KMS-11 (cell line): ENCODE data around the gene PRDX3.

ENCODE experiments used
- H2AFZ ChIP-seq: fragments of 200-600 bp; sonication (generic); 2 replicates; pipeline ENCODE4 v1.6.1; 2016; ENCODE audit warnings: antibody characterized with exemption, mixed run types, low read depth
- H3K27ac ChIP-seq: fragments of 200-600 bp; sonication (generic); 2 replicates; pipeline ENCODE4 v1.6.1; 2016; ENCODE audit warnings: mild to moderate bottlenecking, mixed run types
- H3K27me3 ChIP-seq: fragments of 200-600 bp; sonication (generic); 2 replicates; pipeline ENCODE4 v1.6.1; 2017; ENCODE audit warnings: mild to moderate bottlenecking, low read depth, mixed run types, moderate library complexity; ENCODE audit not compliant: insufficient read depth
- H3K36me3 ChIP-seq: fragments of 200-600 bp; sonication (generic); 2 replicates; pipeline ENCODE4 v1.6.1; 2017; ENCODE audit warnings: mild to moderate bottlenecking, mixed run types; ENCODE audit not compliant: insufficient read depth
- H3K4me1 ChIP-seq: fragments of 200-600 bp; sonication (generic); 2 replicates; pipeline ENCODE4 v1.6.1; 2016; ENCODE audit warnings: mild to moderate bottlenecking, low read depth, mixed run types; ENCODE audit not compliant: poor library complexity, severe bottlenecking
- H3K4me2 ChIP-seq: fragments of 200-600 bp; sonication (generic); 2 replicates; pipeline ENCODE4 v1.7.0; 2016; ENCODE audit warnings: mild to moderate bottlenecking, mixed run types
- H3K4me3 ChIP-seq: fragments of 200-600 bp; sonication (generic); IDR thresholded peaks from 2 replicates; pipeline ENCODE4 v1.6.1; 2017; ENCODE audit warnings: low read depth, low read length, mixed read lengths; ENCODE audit not compliant: insufficient read depth
- H3K79me2 ChIP-seq: fragments of 200-600 bp; sonication (generic); 2 replicates; pipeline ENCODE4 v1.6.1; 2016; ENCODE audit warnings: low read depth, mixed run types; ENCODE audit not compliant: insufficient read depth
- H3K9ac ChIP-seq: fragments of 200-600 bp; sonication (generic); 2 replicates; pipeline ENCODE4 v1.6.1; 2016; ENCODE audit warnings: mild to moderate bottlenecking, mixed run types
- H4K20me1 ChIP-seq: fragments of 200-600 bp; sonication (generic); 2 replicates; pipeline ENCODE4 v1.6.1; 2016; ENCODE audit warnings: mild to moderate bottlenecking, mixed run types; ENCODE audit not compliant: insufficient read depth
- CTCF ChIP-seq: fragments of 200-600 bp; sonication (generic); conservative IDR thresholded peaks from 2 replicates; pipeline ENCODE4 v1.6.1; 2017; ENCODE audit warnings: low read depth, mild to moderate bottlenecking, antibody characterized with exemption, low read length, moderate library complexity, mixed read lengths

Gene PRDX3

GRCh38 chr10:119178372-119179119 lies at the start of gene PRDX3:
Gene PRDX3 (minus strand): TSS chr10:119178812. CDS start chr10:119178790, 22 bp downstream.
- no peaks in the 10 kb centered on the region for H3K36me3 ChIP-seq
- peak within 1 kb of the TSS; percentile 73 for H3K9ac ChIP-seq
- H3K79me2 ChIP-seq = peaks cover 29% of the 10 kb centered on the region
- peaks cover 24% of the 10 kb centered on the region for H3K4me1 ChIP-seq
- peak within 1 kb of the TSS; percentile 48 for H3K27ac ChIP-seq
- H3K4me2 ChIP-seq = peak within 1 kb of the TSS; percentile 83
- TF ChIP-seq CTCF = no peak
- no peaks in the 10 kb centered on the region for H4K20me1 ChIP-seq
- no peaks in the 10 kb centered on the region for H3K27me3 ChIP-seq
- no peak within 1 kb of the TSS for H3K4me3 ChIP-seq
- H2AFZ ChIP-seq = peak within 1 kb of the TSS; percentile 60

GRCh38 chr10:119227825-119228224 lies 49.2 kb upstream of the PRDX3 start:
- Histone ChIP-seq H3K27me3 (no peaks in the 10 kb centered on the region), H3K9ac (no peak overlapping the region), H3K27ac (no peak overlapping the region), H3K36me3 (no peaks in the 10 kb centered on the region), H3K4me1 (peaks cover 7% of the 10 kb centered on the region), H4K20me1 (no peaks in the 10 kb centered on the region), H2AFZ (no peak overlapping the region), H3K4me3 (no peak overlapping the region), H3K79me2 (no peaks in the 10 kb centered on the region), H3K4me2 (no peak overlapping the region)
- TF ChIP-seq CTCF = no peak

- no peak overlapping the region for H3K4me2 ChIP-seq
- no peaks in the 10 kb centered on the region for H4K20me1 ChIP-seq
- no peaks in the 10 kb centered on the region for H3K27me3 ChIP-seq
- no peaks in the 10 kb centered on the region for H3K36me3 ChIP-seq
- no peak overlapping the region for H3K27ac ChIP-seq
- H3K4me3 ChIP-seq = no peak overlapping the region
- H3K79me2 ChIP-seq = no peaks in the 10 kb centered on the region
- no peak for TF ChIP-seq CTCF
- H3K9ac ChIP-seq = no peak overlapping the region
- no peaks in the 10 kb centered on the region for H3K4me1 ChIP-seq
- H2AFZ ChIP-seq = no peak overlapping the region
Observed at GRCh38 chr10:119225083-119225658, 46.6 kb upstream of the PRDX3 start.

GRCh38 chr10:119222966-119223386 lies 44.4 kb upstream of the PRDX3 start:
- Histone ChIP-seq H2AFZ (no peak overlapping the region), H3K4me2 (no peak overlapping the region), H3K4me3 (no peak overlapping the region), H3K79me2 (no peaks in the 10 kb centered on the region), H4K20me1 (no peaks in the 10 kb centered on the region), H3K27ac (no peak overlapping the region), H3K9ac (no peak overlapping the region), H3K4me1 (no peaks in the 10 kb centered on the region), H3K27me3 (no peaks in the 10 kb centered on the region), H3K36me3 (no peaks in the 10 kb centered on the region)
- TF ChIP-seq CTCF = no peak
